Germinal center (tissue), 1 donor: Measurements from ENCODE around the gene C11orf16.
"Not testable (repeated sequence)": the region's sequence is repeated elsewhere in the genome, so short reads cannot be mapped to it uniquely, and the experiment has no call there.

Source experiments
- DNase-seq: peaks from one replicate; pipeline ENCODE4 v3.0.0; 2012; ENCODE audit warnings: mixed read lengths, low spot score

C11orf16 gene

DNA sequence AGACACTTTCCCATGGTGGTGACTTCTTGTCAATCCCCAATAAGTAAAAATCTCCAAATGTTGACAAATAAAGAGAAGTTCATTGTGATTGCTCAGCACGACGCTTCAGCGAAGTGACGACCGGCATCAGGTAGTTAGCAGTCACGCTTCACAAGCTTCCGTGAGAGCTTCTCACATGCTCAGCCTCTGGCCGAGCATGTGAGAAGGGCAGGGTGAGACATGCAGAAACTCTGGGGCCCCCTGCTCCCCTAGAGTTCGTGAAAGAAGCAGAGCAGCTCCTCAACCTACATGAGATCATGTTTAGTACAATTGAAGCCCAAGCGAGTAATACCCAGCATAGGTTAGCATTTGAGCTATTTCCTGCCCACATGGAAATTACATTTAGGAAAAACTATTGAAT, 4.4 kb upstream of the C11orf16 start:
- no peak for DNase-seq

DNA sequence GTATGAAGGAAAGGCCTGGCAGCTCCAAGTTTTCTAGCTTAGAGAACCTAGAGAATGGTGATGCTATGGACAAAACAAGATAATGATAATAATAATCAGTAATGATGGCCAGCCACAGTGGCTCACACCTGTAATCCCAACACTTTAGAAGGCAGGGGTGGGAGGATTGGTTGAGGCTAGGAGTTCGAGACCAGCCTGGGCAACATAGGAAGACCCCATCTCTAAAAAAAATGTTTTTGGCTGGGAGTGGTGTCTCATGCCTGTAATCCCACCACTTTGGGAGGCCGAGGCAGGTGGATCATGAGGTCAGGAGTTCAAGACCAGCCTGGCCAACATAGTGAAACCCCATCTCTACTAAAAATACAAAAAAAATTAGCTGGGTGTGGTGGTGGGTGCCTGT, 3.0 kb upstream of the C11orf16 start:
- not testable (repeated sequence) for DNase-seq

DNA sequence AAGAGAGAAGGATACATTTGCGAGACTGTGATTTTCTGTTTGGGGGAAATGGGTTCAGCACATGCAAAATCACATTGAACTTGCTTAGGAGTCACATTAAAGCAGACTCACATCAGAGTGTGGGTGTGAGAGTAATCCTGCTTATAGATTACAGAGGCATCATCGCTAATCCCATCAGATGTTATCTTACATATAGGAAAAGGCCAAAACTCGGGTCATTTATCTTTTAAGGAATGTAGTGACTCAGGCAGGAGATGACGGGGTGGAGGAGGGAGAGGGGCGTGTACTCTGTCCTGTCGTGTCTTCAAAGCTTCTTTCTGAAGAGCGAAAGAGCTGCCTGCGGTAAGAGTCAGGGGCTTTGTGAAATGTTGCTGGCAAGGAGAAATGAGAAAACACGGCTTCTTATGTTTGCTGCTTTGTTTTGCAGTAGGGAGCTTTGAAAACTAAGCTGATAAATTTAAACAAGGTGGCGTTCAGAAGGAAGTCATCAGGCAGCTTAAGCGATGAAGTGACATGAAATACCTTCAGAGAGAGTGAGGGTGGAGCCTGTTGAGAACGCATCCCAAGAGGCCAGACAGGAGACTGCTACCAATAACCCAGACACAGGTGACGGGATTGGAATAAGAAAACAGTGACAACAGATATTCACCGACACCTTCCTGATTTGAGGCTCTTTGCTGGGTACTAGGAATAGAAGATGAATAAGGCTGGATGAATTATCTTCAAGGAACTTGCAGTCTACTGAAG, 2.2 kb upstream of the C11orf16 start:
- no peak for DNase-seq

DNA sequence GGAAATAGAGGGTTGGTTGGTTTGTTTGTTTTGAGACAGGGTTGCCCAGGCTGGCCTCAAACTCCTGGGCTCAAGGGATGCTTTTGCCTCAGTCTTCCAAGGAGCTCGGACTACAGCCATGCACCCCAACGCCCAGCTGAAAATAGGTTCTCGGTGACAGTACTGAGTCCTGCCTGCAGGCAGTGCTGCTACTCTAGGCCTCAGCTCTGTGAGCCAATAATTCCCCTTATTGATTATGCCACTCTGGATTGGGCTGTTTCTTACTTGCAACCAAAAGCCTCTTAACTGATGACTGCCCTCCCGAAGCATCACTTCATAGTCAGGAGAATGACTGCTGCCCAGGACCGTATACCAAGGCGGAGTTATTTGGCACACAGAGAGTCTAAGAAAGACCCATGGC, 1.2 kb upstream of the C11orf16 start:
- no peak for DNase-seq

DNA sequence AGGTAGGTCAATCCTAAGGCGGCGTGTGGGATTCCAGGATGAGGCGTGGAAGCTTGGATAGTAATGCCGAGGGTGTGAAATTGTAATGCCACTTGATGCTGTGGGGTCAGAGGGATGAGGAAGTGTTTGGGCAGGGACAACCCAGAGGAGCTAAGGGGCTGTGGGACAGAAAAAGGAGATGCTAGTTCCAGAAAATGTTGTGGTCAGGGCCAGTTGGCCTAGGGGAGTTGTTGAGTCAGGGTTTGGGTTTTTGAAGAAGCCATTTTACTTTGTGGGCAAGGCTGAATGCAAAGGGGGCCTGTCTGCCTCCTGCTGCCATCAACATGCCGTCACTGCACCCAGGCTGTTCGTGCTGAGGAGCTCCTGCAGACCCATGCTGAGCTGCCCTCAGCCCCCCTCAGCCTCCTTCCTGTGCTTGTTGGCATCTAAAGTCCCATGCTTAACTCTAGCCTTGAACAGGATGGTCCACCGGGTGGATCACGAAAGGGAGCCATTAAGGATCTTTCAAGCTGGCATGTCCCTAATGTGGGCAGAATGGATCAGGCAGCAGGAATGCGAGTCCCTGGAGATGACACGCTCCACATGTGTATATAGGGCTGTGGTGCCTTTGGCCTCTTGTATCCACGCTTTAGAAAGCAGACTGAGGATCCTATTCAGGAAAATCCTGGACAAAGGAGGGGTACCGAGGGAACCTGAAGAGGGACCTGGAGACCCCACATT, 2.1 kb downstream of the C11orf16 start:
- no peak for DNase-seq

DNA sequence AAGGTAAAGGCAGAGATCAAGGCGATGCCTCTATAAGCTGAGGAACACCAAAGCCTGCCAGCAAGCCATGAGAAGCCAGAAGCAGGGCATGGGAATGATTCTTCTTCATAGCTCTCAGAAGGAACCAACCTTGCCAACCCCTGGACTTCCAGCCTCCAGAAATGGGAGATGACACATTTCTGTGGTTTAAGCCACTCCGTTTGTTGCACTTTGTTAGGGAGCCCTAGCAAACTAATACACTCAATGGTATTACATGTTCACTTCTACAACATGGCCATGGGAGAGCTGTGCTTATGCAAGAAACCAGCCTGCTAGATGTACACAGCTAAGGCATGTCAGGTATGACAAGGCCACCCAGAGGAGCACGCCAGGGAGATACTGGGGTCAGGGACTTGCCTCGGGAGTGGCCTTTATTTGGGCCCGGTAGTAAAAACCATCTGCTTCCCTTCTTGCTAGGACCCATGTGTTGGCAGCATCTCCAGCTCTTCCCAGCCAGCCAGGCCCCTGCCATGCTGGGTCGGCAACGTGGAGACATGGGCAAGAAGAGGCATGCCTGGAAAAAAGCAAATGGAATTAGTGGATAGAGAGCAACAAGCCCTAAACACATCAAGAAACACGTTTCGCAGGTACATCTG, 3.6 kb downstream of the C11orf16 start:
- DNase-seq, result no peak

DNA sequence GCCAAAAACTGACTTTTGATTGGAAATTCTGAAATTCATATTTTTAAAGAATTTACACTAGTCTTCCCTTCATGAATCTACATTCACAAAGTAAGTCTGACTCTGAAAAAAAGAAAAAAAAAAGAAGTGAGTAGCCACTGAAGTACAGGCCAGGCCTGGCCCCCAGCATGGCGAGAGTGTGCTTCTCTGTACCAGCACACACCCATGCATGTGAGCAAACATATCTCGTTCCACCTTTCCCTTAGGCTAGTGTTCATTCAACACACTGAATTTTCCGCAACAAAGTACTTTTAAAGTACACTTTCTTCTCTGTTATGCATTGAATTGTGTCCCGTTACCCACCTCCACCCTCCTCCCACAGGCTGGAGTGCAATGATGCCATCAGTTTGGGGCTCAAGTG, 4.5 kb downstream of the C11orf16 start:
- DNase-seq, result no peak

DNA sequence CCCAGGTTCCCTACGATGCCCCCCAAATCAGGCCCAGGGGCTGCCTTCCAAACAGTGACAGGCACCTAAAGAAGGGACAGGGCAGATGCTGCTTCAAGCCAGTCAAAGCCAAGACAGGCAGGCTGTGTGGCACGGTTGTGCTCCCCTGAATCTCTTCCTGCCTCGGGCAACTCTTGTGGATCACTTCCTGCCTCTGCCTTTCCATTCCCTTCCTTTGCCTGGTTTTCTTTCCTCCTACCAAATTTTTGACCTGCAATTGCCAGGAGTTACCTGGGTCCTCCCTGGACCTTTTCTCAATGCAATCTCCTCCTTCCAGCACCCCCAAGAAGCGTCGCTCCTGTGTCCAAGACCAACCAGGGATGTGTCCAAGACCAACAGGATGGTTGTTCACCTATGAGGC, 5.5 kb downstream of the C11orf16 start:
- DNase-seq, result no peak

DNA sequence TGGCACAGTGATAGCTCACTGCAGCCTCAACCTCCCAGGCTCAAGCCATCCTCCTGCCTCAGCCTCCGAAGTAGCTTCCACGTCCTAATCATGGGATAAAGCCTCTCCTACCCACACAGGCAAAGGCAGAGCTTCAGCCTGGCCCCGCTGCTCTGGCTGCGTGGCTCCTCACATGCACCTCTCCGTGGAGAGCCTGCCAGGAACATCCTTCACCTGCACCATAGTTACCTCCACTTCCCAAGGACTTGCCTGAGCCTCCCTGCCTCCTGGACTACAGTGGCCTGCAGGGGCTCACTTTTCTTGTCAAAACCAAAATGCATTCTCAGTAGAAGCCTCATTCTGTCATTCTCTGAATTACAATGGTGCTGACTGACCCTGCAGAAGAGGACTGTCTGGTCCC, 6.5 kb downstream of the C11orf16 start:
- DNase-seq, result no peak

DNA sequence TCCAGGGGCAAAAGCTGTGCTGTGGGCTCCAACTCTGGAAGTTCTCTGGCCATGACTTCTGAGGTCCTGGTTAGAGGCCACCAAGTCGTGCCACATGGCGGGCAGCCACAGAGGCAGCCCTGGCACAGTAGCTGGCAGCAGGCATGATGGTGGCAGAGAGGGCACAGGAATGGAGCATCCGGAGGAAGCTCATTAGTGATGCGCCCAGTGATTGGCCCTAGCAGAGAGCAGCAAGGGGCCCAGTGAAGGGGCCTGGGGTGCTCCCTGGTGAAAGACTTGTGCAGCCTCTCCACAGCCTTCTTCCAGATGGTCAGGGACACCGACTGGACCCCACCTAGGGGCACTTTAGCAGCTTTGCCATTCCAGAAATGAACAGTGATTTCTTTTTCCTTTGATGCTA, 7.0 kb downstream of the C11orf16 start:
- DNase-seq, result no peak

DNA sequence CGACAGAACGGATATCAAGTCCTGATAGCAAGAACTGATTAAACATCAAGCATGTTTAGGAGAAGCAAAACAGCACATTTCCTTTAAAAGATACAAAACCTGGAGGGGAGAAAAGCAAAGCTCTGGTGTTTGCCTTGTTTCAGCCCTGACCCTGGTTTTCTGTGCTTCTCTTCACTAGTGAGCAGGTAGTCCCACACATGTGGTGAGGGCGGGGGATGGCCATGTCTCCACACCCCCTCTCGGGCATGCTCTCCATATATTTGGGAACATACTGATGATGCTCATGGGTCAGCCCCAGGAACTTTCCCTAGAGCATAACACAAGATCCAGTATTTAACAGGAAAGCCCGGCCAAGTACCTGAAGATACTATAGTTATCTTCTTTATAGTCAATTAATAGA, 10.1 kb downstream of the C11orf16 start:
- no peak for DNase-seq

DNA sequence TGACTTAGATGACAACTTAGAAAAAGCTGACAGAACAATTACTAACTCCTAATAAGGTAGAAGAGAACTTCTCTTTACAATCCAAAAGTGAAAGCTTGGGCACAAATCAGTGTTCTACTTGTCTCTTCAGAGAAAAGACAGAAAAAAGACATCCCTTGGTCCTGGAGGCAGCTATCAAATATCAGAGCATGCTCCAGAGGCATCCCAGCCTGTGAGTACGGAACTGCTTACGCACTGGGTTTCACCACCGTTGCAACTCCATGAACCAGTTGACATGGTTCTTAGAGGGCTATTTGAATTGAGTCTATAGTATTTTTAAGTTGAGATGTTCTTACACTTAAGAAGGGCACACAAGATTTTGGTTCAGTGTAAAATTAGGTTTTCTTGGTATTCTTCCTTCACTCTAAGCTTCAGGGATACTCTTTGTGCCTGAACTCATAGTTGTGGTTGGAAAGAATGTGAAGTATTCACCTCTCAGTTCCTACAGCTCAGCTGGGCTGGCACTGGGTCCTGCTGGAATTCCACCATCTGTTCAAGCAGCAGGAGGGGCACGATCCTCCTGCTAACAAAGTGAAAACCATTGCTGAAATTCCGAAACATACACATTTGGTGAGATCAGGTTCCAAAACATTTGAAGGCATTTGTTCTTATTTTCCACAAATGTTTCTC, 15.5 kb downstream of the C11orf16 start:
- no peak for DNase-seq

DNA sequence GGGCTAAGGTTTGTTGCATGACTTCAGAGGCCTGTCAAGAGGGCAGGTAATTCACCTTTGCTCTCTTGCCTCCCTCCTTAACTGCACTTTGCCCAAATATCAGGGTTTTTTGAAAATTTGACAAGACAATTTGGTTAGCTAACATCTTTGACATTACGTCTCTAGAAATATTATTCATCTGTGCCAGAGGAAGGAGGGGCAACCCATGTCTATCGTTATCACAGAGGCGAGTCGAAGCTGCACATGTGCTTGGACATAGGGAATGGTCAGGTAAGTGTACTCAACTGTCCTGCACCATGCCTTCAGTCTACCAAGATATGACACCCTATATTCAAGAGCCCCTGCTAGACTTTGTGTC, 18.1 kb downstream of the C11orf16 start:
- DNase-seq, result no peak

DNA sequence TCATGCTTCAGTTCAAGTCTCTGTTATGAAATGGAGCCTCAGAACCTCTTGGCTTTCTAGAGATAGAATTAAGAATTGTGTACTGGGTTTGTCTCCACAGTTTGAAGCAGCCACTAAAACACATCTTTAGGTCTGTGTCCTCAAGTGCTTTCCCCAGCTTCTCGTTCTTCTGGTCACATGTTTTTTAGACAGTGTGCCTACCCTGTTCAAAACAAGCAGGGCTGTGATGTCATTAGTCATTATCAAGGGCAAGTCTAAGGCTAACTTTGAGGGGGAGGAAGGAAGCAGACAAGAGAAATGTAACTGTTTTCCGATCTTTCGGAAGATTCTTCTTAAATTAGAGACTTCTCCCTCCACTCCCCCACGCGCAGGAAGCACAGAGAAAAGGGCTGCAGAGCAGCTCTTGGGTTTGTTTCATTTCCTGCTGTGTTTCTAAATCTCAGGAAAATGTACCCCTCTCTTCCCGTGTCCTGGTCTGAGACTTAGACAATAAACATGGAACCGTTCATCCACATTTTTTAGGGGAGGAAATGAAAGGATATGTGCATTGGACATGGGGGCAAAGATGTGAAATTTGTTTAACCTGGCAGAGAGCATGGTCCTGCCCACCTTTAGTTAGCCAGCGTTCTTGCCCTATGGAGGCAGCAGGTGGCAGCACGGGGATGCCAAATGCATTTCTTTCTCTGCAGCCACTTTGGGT, 18.6 kb downstream of the C11orf16 start:
- DNase-seq, result peak; percentile 44

DNA sequence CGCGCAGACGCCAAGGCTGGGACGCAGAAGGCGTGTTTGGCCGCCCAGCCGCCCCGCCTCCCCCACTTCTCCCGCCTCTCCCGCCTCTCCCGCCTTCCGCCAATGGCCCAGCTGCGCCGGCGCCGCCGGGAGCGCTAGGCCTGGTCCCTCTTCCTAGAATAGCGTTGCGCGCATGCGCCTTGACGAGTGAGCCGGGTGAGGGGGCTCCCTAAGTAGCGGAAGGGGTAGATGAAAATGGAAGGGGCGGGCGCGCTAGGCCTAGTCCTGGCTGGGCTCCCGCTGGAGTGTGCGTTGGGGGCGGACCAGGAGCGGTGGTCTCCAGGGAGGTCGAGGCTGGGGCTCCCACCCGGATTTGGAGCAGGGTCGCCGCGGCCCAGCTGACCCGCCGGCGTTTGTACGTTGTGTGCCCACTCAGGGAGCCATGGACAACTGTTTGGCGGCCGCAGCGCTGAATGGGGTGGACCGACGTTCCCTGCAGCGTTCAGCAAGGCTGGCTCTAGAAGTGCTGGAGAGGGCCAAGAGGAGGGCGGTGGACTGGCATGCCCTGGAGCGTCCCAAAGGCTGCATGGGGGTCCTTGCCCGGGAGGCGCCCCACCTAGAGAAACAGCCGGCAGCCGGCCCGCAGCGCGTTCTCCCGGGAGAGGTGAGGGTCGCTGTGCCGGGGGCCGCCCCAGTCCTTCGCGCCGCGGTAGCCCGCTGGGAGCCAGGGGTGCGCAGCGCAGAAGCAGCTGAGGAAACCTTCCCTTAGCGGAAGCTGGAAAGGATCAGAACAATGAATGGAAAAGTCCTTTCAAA, 21.5 kb downstream of the C11orf16 start, which contains the start of gene AKIP1:
TSS of gene AKIP1 (plus strand) at position 161 of the 795 bp plus-strand sequence. CDS start at position 422, 261 bp downstream.
- peak; percentile 85 for DNase-seq

DNA sequence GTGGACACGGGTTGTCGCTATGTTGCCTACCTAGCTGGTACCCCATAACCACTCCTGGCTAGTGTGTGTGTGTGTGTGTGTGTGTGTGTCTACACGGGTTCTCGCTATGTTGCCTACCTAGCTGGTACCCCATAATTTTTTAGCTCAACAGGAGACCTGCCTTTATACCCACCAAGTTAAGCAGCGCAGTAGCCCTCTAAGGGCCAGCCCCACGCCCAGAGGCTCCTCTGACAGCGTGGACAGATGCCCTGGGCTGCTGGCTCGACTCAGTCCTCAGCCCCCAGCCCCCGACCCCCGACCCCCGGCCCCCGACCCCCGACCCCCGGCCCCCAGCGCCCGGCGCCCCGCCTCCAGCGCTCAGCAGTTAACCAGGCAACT, 22.1 kb downstream of the C11orf16 start:
- no peak for DNase-seq

DNA sequence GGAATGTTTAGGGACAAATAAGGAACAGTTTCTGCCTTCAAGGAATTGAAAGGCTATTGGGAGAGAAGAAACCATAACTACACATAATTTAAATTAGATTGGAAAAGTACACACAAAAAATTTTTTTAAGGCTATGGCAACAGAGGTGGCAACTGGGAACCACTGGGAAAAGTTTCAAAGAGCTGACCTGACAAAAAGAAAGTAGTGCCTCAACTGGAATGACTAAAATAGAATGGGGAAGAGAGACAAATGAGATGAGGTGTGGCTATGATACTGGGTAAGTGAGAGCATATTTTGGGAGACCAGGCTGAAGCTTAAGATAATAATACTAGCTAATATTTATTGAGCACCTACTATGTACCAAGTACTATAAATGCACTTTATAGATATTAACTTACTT, 24.6 kb downstream of the C11orf16 start:
- no peak for DNase-seq

DNA sequence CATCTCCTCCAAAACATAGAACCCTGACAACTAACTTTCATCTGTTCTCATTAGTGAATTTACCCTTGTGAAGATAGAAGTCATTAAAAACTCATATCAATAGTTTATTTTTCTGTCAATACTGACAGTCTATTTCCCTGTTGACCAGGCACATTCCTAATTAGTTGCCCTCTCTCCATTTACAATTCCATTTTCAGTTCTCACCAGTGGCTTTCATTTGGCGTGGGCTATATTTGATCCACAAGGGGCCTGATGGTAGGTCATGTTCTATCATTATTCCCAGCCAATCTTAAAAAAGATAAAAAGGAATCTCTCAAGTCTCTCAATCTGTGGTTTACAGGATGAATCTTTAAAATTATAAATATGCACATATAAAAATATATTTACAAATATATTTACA, 25.6 kb downstream of the C11orf16 start:
- DNase-seq, result no peak

DNA sequence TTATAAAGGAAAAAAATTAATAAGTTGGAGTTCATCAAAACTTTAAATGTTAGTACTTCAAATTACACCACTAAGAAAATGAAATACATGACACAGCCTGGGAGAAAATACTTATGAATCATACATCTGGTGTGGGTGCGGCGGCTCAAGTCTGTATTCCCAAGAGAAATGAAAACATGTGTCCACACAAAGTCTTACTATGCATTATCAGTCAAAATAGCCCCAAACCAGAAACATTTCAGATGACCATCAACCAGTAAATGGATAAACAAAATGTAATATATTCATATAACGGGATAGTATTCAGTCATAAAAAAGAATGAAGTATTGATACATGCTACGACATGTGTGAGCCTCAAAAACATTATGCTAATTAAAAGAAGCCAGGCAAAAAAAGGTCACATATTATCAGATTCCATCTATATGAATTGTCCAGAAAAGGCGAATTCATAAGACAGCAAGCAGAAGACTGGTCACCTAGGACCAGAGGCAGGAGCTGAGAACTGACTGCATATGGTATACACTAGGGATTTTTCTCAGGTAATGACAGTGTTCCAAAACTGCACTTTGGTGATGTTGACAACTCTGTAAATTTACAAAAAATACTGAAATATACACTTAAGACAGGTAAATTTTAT, 27.1 kb downstream of the C11orf16 start:
- no peak for DNase-seq

DNA sequence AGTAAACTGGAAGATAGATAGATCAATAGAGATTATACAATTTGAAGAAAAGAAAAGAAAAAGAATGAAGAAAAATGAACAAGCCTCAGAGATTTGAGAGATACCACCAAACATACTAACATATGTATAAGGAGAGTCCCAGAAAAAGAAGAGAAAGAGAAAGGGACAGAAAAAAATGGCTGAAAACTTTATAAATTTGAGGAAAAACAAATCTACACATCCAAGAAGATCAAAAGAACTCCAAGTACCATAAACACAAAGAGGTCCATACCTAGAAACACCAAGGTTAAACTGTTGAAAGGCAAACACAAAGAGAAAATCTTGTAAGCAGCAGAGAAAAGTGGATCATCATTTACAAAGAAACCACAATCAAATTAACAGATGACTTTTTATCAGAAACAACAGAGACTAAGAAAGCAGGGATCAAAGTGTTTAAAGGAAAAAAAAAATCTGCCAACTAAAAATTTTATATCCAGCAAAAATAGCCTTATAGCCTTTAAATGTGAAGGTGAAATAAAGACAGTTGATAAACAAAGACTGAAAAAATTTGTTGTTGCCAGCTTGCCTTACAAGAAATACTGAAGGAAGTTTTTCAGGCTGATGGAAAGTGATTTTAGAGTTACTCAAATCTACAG, 33.5 kb downstream of the C11orf16 start:
- DNase-seq, result no peak
